H9 (cell line): ENCODE measurements around the gene TTC31. TPM values are rescaled to one million over a fixed set of nuclear protein-coding genes. Genes with fewer than 3 reads are reported as not detected.

ENCODE experiments used
- DNase-seq: peaks from one replicate; pipeline ENCODE4 v3.0.0-alpha.2; 2017
- H2AFZ ChIP-seq: one replicate; pipeline ENCODE4 v1.6.1; 2013; ENCODE audit warnings: mild to moderate bottlenecking, low read length, control low read depth, moderate library complexity
- H2AK5ac ChIP-seq: 2 replicates; pipeline ENCODE4 v1.6.1; 2013; ENCODE audit warnings: low read length, control low read depth, mixed read lengths; ENCODE audit not compliant: insufficient read length
- H2BK120ac ChIP-seq: one replicate; pipeline ENCODE4 v1.6.1; 2013; ENCODE audit warnings: low read depth, mild to moderate bottlenecking, low read length, control low read depth, inconsistent platforms; ENCODE audit not compliant: poor library complexity, severe bottlenecking
- H2BK12ac ChIP-seq: 2 replicates; pipeline ENCODE4 v1.6.1; 2013; ENCODE audit warnings: low read length, control low read depth, mixed read lengths, low read depth; ENCODE audit not compliant: insufficient read length
- H2BK15ac ChIP-seq: 2 replicates; pipeline ENCODE4 v1.6.1; 2013; ENCODE audit warnings: low read depth, low read length, control low read depth
- H2BK20ac ChIP-seq: one replicate; pipeline ENCODE4 v1.6.1; 2013; ENCODE audit warnings: low read depth, mild to moderate bottlenecking, low read length, control low read depth, inconsistent platforms; ENCODE audit not compliant: poor library complexity, severe bottlenecking
- H2BK5ac ChIP-seq: 2 replicates; pipeline ENCODE4 v1.6.1; 2013; ENCODE audit warnings: low read length, control low read depth, mixed read lengths; ENCODE audit not compliant: insufficient read length
- H3K14ac ChIP-seq: 2 replicates; pipeline ENCODE4 v1.6.1; 2013; ENCODE audit warnings: low read length, control low read depth; ENCODE audit not compliant: insufficient read depth
- H3K18ac ChIP-seq: 2 replicates; pipeline ENCODE4 v1.6.1; 2013; ENCODE audit warnings: low read depth, mild to moderate bottlenecking, mixed read lengths, low read length, control low read depth; ENCODE audit not compliant: insufficient read length
- H3K23ac ChIP-seq: 2 replicates; pipeline ENCODE4 v1.6.1; 2013; ENCODE audit warnings: low read length, control low read depth, mixed read lengths, low read depth; ENCODE audit not compliant: insufficient read length
- H3K23me2 ChIP-seq: 2 replicates; pipeline ENCODE4 v1.6.1; 2013; ENCODE audit warnings: low read depth, mild to moderate bottlenecking, mixed read lengths, low read length, control low read depth; ENCODE audit not compliant: insufficient read length, poor library complexity, severe bottlenecking
- H3K27ac ChIP-seq: 2 replicates; pipeline ENCODE4 v1.5.1; 2013; ENCODE audit warnings: low read length, control low read depth, mixed read lengths, low read depth; ENCODE audit not compliant: insufficient read length
- H3K27me3 ChIP-seq: 2 replicates; pipeline ENCODE4 v1.6.1; 2013; ENCODE audit warnings: low read length, control low read depth, inconsistent platforms; ENCODE audit not compliant: insufficient read depth
- H3K4ac ChIP-seq: 2 replicates; pipeline ENCODE4 v1.6.1; 2013; ENCODE audit warnings: low read depth, mild to moderate bottlenecking, control low read depth, inconsistent platforms, low read length, moderate library complexity
- H3K4me1 ChIP-seq: 2 replicates; pipeline ENCODE4 v1.6.1; 2013; ENCODE audit warnings: low read length, control low read depth, inconsistent platforms; ENCODE audit not compliant: insufficient read depth
- H3K4me2 ChIP-seq: 2 replicates; pipeline ENCODE4 v1.6.1; 2013; ENCODE audit warnings: low read length, control low read depth, mixed read lengths; ENCODE audit not compliant: insufficient read length, insufficient read depth
- H3K56ac ChIP-seq: 2 replicates; pipeline ENCODE4 v1.6.1; 2013; ENCODE audit warnings: low read depth, mild to moderate bottlenecking, mixed read lengths, low read length, control low read depth; ENCODE audit not compliant: insufficient read length
- H3K79me1 ChIP-seq: 2 replicates; pipeline ENCODE4 v1.6.1; 2013; ENCODE audit warnings: low read depth, mild to moderate bottlenecking, moderate library complexity, low read length, control low read depth, inconsistent platforms; ENCODE audit not compliant: insufficient read depth, poor library complexity, severe bottlenecking
- H3K79me2 ChIP-seq: 2 replicates; pipeline ENCODE4 v1.6.1; 2013; ENCODE audit warnings: low read length, control low read depth, inconsistent platforms; ENCODE audit not compliant: insufficient read depth
- H3K9ac ChIP-seq: 2 replicates; pipeline ENCODE4 v1.6.1; 2013; ENCODE audit warnings: low read length, control low read depth, mixed read lengths; ENCODE audit not compliant: insufficient read length; ENCODE audit errors: extremely low read depth
- H3K9me3 ChIP-seq: one replicate; pipeline ENCODE4 v1.6.1; 2013; ENCODE audit warnings: low read depth, low read length, inconsistent platforms; ENCODE audit not compliant: control insufficient read depth
- H3T11ph ChIP-seq: one replicate; pipeline ENCODE4 v1.6.1; 2013; ENCODE audit warnings: mild to moderate bottlenecking, low read length, control low read depth, inconsistent platforms
- H4K20me1 ChIP-seq: one replicate; pipeline ENCODE4 v1.6.1; 2013; ENCODE audit not compliant: control insufficient read depth, insufficient read length, insufficient read depth
- H4K5ac ChIP-seq: 2 replicates; pipeline ENCODE4 v1.6.1; 2013; ENCODE audit warnings: low read depth, mild to moderate bottlenecking, mixed read lengths, low read length, control low read depth; ENCODE audit not compliant: insufficient read length
- H4K8ac ChIP-seq: replicated peaks from 2 replicates; pipeline ENCODE4 v1.6.1; 2013; ENCODE audit warnings: low read length, control low read depth, mixed read lengths, low read depth; ENCODE audit not compliant: insufficient read length
- H4K91ac ChIP-seq: 2 replicates; pipeline ENCODE4 v1.6.1; 2013; ENCODE audit warnings: low read depth, mild to moderate bottlenecking, moderate library complexity, mixed read lengths, low read length, control low read depth; ENCODE audit not compliant: insufficient read length
- H3K27ac Mint-ChIP-seq, 3 experiments: 2 replicates in 2 of 3; 3 replicates in 1 of 3; pipeline ENCODE4 v1.8.0; 2020 to 2021; ENCODE audit warnings: mixed read lengths in 3 of 3, mild to moderate bottlenecking in 1 of 3, moderate library complexity in 1 of 3
- H3K27me3 Mint-ChIP-seq: 2 replicates; pipeline ENCODE4 v1.8.0; 2021; ENCODE audit warnings: low read depth, mild to moderate bottlenecking, moderate library complexity, mixed read lengths
- H3K36me3 Mint-ChIP-seq, 3 experiments: 2 replicates in 2 of 3; 3 replicates in 1 of 3; pipeline ENCODE4 v1.8.0; 2020 to 2021; ENCODE audit warnings: low read depth in 3 of 3, mixed read lengths in 3 of 3; ENCODE audit not compliant: insufficient read depth in 1 of 3
- H3K4me1 Mint-ChIP-seq, 2 experiments: 2 replicates each; pipeline ENCODE4 v1.8.0; 2020; ENCODE audit warnings: mixed read lengths in 2 of 2
- H3K4me3 Mint-ChIP-seq, 2 experiments: 2 replicates in 1 of 2; 3 replicates in 1 of 2; pipeline ENCODE4 v1.8.0; 2020 to 2021; ENCODE audit warnings: mild to moderate bottlenecking in 2 of 2, mixed read lengths in 2 of 2, moderate library complexity in 1 of 2
- H3K9me3 Mint-ChIP-seq, 2 experiments: 2 replicates in 1 of 2; 3 replicates in 1 of 2; pipeline ENCODE4 v1.8.0; 2020; ENCODE audit warnings: mild to moderate bottlenecking in 2 of 2, mixed read lengths in 2 of 2, moderate library complexity in 1 of 2
- WGBS: extraction: QIAGEN DNeasy Blood & Tissue Kit; methylation state at CpG from one replicate; pipeline ENCODE4 v1.1.7; 2013; ENCODE audit warnings: missing lambda C conversion rate, low lambda C conversion rate, mixed read lengths; ENCODE audit not compliant: insufficient read length; ENCODE audit errors: extremely low coverage; 5-methylcytosine and 5-hydroxymethylcytosine counted together
- total RNA-seq: library from RNA; stranded (reverse); gene quantifications from 2 replicates; pipeline ENCODE4 v1.2.1, GENCODE V29; 2021
- TF ChIP-seq, protein P1 (sequence below): fragments of 200-600 bp; sonication (generic); conservative IDR thresholded peaks from 3 replicates; pipeline ENCODE4 v1.8.0; 2021; ENCODE audit warnings: antibody characterized with exemption, mild to moderate bottlenecking

TTC31 gene
- total RNA-seq, 1 experiment from 2014 or later, result 33.3 TPM

GRCh38 chr2:74495440-74495839 lies 12.6 kb downstream of the TTC31 start:
- H3K23me2 ChIP-seq, result peaks cover 23% of the 10 kb centered on the region
- TF ChIP-seq, protein P1, sequence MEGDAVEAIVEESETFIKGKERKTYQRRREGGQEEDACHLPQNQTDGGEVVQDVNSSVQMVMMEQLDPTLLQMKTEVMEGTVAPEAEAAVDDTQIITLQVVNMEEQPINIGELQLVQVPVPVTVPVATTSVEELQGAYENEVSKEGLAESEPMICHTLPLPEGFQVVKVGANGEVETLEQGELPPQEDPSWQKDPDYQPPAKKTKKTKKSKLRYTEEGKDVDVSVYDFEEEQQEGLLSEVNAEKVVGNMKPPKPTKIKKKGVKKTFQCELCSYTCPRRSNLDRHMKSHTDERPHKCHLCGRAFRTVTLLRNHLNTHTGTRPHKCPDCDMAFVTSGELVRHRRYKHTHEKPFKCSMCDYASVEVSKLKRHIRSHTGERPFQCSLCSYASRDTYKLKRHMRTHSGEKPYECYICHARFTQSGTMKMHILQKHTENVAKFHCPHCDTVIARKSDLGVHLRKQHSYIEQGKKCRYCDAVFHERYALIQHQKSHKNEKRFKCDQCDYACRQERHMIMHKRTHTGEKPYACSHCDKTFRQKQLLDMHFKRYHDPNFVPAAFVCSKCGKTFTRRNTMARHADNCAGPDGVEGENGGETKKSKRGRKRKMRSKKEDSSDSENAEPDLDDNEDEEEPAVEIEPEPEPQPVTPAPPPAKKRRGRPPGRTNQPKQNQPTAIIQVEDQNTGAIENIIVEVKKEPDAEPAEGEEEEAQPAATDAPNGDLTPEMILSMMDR, result no peak
- Mint-ChIP-seq H3K9me3 (peaks cover 0 to 2% of the 10 kb centered on the region in 2 experiments; a peak in 1 of 5 replicates), H3K4me1 (peaks cover 18 to 26% of the 10 kb centered on the region in 2 experiments), H3K27ac (0 out of 7 replicates have a peak overlapping the region, but pooled peaks of 1 of the 3 experiments have one; percentile 54), H3K4me3 (no peak overlapping the region), H3K36me3 (peaks cover 26 to 40% (median 38%) of the 10 kb centered on the region in 3 experiments), H3K27me3 (peaks cover 61% of the 10 kb centered on the region)
- no peak overlapping the region for H2AK5ac ChIP-seq
- no peaks in the 10 kb centered on the region for H3K79me2 ChIP-seq
- H4K91ac ChIP-seq, result no peak overlapping the region
- H3K4me1 ChIP-seq, result no peaks in the 10 kb centered on the region
- H2BK20ac ChIP-seq, result no peak overlapping the region
- H3K27ac ChIP-seq, result no peak overlapping the region
- H3K4ac ChIP-seq, result no peak overlapping the region
- no peak overlapping the region for H2BK120ac ChIP-seq
- H3K27me3 ChIP-seq, result peaks cover 48% of the 10 kb centered on the region
- WGBS, result no CpG with 5 or more reads among the region's 1 CpG
- no peaks in the 10 kb centered on the region for H3K79me1 ChIP-seq
- no peak overlapping the region for H3K4me2 ChIP-seq
- H3K23ac ChIP-seq, result no peak overlapping the region
- H3K14ac ChIP-seq, result no peak overlapping the region
- no peak overlapping the region for H3K18ac ChIP-seq
- no peak overlapping the region for H4K8ac ChIP-seq
- H4K20me1 ChIP-seq, result no peaks in the 10 kb centered on the region
- no peak for DNase-seq
- H3K56ac ChIP-seq, result no peak overlapping the region
- no peak overlapping the region for H4K5ac ChIP-seq
- no peak overlapping the region for H2BK12ac ChIP-seq
- H2BK5ac ChIP-seq, result no peak overlapping the region
- no peak overlapping the region for H2AFZ ChIP-seq
- no peak overlapping the region for H2BK15ac ChIP-seq
- no peak overlapping the region for H3K9ac ChIP-seq
- no peaks in the 10 kb centered on the region for H3K9me3 ChIP-seq
- no peak overlapping the region for H3T11ph ChIP-seq
